ENCODE measurements around the gene ZSCAN18. TPM values are rescaled to one million over a fixed set of nuclear protein-coding genes. Genes with fewer than 3 reads are reported as not detected.

ZSCAN18 gene
- total RNA-seq, 2 experiments from 2014 or later: 27.0 to 31.7 TPM

DNA sequence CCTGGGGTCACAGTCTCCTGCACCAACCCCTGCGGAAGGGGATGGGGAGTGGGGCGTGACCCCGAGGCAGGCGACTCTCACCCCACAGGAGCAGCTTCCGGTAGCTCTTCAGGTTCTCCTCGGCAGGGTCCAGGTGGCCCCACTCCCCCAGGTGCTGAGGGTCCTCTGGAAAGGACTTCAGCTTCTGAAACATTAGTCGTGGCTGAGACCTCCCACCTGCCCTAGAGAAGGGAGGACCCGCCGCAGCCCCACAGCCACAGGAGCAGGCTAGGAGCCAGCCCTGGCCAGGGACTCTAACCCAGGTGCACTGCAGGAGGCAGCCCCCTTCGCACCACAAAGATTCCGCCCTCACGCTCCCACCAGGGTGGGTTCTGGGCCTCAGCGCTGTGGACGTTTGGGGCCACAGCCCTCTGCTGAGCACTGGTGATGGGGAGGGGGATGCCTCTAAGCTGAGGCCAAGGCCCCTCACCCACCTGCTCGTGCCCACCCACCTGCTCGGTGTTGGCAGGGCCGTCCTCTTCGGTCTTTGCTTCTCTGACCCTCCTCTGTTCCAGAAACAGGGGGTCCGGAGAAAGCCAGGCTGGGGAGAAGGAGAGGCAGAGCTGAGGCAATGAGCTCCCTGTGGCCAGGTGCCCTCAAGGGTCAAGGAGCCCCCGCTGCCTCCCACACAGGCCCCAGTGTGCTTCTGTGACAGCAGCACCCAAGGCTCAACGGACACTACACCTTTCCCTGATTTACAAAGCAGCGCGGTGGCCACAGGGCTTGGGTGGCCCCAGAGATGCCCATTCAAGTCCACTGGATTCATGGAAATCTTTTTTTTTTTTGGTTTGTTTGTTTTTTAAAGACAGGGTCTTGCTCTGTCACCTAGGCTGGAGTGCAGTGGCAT lies 11.0 kb downstream of the ZSCAN18 start:
- POLR2A ChIA-PET: interaction anchor here (1.2 to 1.5 kb wide), 2 partner anchors 9 to 14 kb away, joined by 3 to 4 read pairs; no protein-coding TSS in a partner anchor
- TF ChIP-seq, protein P1, sequence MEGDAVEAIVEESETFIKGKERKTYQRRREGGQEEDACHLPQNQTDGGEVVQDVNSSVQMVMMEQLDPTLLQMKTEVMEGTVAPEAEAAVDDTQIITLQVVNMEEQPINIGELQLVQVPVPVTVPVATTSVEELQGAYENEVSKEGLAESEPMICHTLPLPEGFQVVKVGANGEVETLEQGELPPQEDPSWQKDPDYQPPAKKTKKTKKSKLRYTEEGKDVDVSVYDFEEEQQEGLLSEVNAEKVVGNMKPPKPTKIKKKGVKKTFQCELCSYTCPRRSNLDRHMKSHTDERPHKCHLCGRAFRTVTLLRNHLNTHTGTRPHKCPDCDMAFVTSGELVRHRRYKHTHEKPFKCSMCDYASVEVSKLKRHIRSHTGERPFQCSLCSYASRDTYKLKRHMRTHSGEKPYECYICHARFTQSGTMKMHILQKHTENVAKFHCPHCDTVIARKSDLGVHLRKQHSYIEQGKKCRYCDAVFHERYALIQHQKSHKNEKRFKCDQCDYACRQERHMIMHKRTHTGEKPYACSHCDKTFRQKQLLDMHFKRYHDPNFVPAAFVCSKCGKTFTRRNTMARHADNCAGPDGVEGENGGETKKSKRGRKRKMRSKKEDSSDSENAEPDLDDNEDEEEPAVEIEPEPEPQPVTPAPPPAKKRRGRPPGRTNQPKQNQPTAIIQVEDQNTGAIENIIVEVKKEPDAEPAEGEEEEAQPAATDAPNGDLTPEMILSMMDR (IDR thresholded peaks at IDR 0.05): no peak
- peaks cover 51% of the 10 kb centered on the region for H3K36me3 Mint-ChIP-seq (ENCODE audit: low read depth)

DNA sequence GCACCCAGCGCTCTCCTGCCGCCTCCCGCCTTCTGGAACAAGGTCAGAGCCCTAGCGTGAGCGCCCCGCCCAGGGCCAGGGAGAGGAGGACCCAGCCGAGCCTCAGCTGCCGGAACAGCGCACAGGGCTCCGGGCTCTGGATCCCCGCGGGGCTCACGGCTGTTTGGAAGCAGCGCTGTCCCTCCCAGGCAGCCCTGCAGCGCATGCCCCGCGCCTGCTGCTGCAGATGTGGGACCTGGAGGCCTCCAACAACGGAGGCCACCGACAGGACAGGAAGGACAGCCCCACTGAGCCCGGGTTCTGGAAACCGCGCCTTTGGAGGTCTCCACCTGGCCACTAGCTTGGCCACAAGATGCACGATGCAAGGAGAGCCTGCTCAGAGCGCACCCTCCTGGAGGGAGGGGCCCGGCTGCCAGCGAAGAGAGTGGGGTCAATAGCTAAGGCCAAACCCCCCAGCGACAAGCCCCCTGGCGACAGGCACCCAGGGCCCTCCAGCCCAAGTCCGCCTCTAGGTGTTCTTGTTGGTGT lies 12.6 kb downstream of the ZSCAN18 start:
- no peak overlapping the region for H3K4me3 Mint-ChIP-seq
- DNase-seq (no peak), ATAC-seq (no peak)
- intact Hi-C loops (cut with micrococcal nuclease): no loop called here
- peaks cover 55% of the 10 kb centered on the region for H3K36me3 Mint-ChIP-seq (ENCODE audit: low read depth)
- ChIA-PET CTCF (no interaction called here), POLR2A (interaction anchor here (0.5 to 1.2 kb wide), 2 partner anchors 11 to 32 kb away, joined by 3 to 4 read pairs; no protein-coding TSS in a partner anchor)
- TF ChIP-seq, protein P1 (IDR thresholded peaks at IDR 0.05): no peak
- no peaks in the 10 kb centered on the region for H3K4me1 Mint-ChIP-seq (ENCODE audit: low read depth)
- H3K27ac Mint-ChIP-seq: no peak overlapping the region
- H3K9me3 Mint-ChIP-seq: peaks cover 36% of the 10 kb centered on the region
- H3K27me3 Mint-ChIP-seq: no peaks in the 10 kb centered on the region

More for the DNA sequence above, 11.0 kb downstream of the ZSCAN18 start:
- no peaks in the 10 kb centered on the region for H3K4me1 Mint-ChIP-seq (ENCODE audit: low read depth)
- no peak overlapping the region for H3K4me3 Mint-ChIP-seq
- intact Hi-C loops (cut with micrococcal nuclease): no loop called here
- CTCF ChIA-PET: no interaction called here
- H3K9me3 Mint-ChIP-seq: peaks cover 28% of the 10 kb centered on the region
- DNase-seq (no peak), ATAC-seq (no peak)
- H3K27ac Mint-ChIP-seq: no peak overlapping the region
- H3K27me3 Mint-ChIP-seq: no peaks in the 10 kb centered on the region

DNA sequence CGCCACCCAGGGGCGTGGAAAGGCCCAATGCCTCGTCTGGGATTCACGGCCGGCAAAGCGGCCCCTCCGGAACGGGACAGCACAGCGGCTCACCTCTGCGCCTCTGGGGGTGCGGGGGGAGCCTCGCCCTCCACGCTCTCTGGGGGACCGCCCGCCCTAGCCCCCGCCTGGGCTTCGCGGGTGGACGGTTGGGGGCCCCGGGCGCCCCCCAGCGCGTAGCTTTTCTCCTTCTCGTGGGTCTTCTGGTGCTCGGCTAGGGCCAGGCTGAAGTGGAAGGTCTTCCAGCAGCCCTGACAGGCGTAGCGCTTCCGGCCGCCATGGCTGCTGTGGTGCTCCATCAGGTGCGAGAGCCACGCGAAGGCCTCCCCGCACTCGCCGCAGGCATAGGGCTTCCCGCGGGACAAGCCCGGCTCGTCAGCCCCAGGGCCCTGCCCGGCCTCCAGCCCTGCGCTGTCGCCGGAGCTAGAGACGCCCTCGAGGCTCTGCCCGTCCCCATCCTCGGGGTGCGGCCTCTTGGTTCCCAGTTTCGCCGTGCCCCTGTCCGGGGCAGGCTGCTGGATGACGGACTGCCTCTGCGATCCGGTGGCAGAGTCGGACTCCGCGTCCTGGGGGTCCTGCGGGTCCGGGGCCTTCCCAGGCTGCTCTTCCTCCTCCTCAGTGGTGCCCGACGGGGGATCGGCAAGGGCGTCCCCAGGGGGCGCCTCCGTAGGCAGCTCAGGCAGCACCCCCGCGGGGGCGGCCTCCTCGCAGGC lies 13.3 kb downstream of the ZSCAN18 start:
- CTCF ChIA-PET: no interaction called here
- intact Hi-C loops (cut with micrococcal nuclease): no loop called here

DNA sequence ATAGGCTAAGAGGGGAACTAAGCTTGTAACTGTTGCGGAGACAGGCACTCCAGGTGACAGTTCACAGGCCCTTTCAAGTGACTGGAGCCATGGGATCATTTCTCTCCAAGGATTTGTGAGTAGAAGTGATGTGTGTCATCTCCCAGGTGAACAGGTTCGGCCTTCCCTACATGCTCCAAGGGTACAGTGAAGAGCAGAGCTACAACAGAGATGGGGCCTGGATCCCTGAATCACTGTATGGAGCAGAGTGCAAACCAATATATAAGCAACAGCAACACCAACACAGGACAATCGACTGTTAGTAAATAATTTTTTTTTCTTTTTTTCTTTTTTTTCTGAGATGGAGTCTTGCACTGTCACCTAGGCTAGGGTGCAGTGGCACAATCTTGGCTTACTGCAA lies 15.0 kb downstream of the ZSCAN18 start:
- ChIA-PET CTCF (no interaction called here), POLR2A (interaction anchor here (0.6 kb wide), 1 partner anchor 93 kb away, joined by 3 read pairs; no protein-coding TSS in a partner anchor)
- Mint-ChIP-seq H3K27me3 (no peaks in the 10 kb centered on the region), H3K9me3 (peaks cover 31% of the 10 kb centered on the region), H3K4me1 (ENCODE audit: low read depth) (no peaks in the 10 kb centered on the region), H3K4me3 (no peak overlapping the region), H3K36me3 (ENCODE audit: low read depth) (peaks cover 48% of the 10 kb centered on the region), H3K27ac (no peak overlapping the region)
- TF ChIP-seq, protein P1 (IDR thresholded peaks at IDR 0.05): no peak
- ATAC-seq: no peak
- intact Hi-C loops (cut with micrococcal nuclease): no loop called here
- no peak for DNase-seq

More for the DNA sequence above, 13.3 kb downstream of the ZSCAN18 start:
- no peak for ATAC-seq
- H3K4me3 Mint-ChIP-seq: no peak overlapping the region
- no peak for DNase-seq
- POLR2A ChIA-PET: interaction anchor here (0.5 kb wide), 1 partner anchor 32 kb away, joined by 3 read pairs; no protein-coding TSS in a partner anchor
- no peaks in the 10 kb centered on the region for H3K27me3 Mint-ChIP-seq
- H3K9me3 Mint-ChIP-seq: peaks cover 35% of the 10 kb centered on the region
- H3K4me1 Mint-ChIP-seq (ENCODE audit: low read depth): no peaks in the 10 kb centered on the region
- no peak overlapping the region for H3K27ac Mint-ChIP-seq
- TF ChIP-seq, protein P1 (IDR thresholded peaks at IDR 0.05): no peak
- H3K36me3 Mint-ChIP-seq (ENCODE audit: low read depth): peaks cover 51% of the 10 kb centered on the region
